Liver (tissue), 3 donors: ENCODE measurements around the gene CTU2.

Source experiments
- FOXA1 ChIP-seq: IDR thresholded peaks from 2 replicates; pipeline ENCODE4 v1.6.1; 2016; ENCODE audit warnings: antibody characterized with exemption
- GABPA ChIP-seq, 2 donors: IDR thresholded peaks in 1 of 2; conservative IDR thresholded peaks in 1 of 2; 2 replicates each; pipeline ENCODE4 v1.6.1; 2016; ENCODE audit warnings: antibody characterized with exemption in 2 of 2, mild to moderate bottlenecking in 1 of 2, moderate library complexity in 1 of 2
- JUND ChIP-seq, 2 donors: IDR thresholded peaks; 2 replicates each; pipeline ENCODE4 v1.6.1; 2016; ENCODE audit warnings: antibody characterized with exemption in 2 of 2
- RAD21 ChIP-seq, 2 donors: IDR thresholded peaks; 2 replicates each; pipeline ENCODE4 v1.6.1; 2016; ENCODE audit warnings: antibody characterized with exemption in 2 of 2, mild to moderate bottlenecking in 2 of 2
- RXRA ChIP-seq, 2 donors: IDR thresholded peaks; 2 replicates each; pipeline ENCODE4 v1.6.1; 2017 to 2018; ENCODE audit warnings: antibody characterized with exemption in 2 of 2, mild to moderate bottlenecking in 1 of 2
- SP1 ChIP-seq: IDR thresholded peaks from 2 replicates; pipeline ENCODE4 v1.6.1; 2018; ENCODE audit warnings: antibody characterized with exemption, mild to moderate bottlenecking
- YY1 ChIP-seq: IDR thresholded peaks from 2 replicates; pipeline ENCODE4 v1.6.1; 2016; ENCODE audit warnings: antibody characterized with exemption, mild to moderate bottlenecking
- TF ChIP-seq, protein P1 (sequence below): fragments of 150-350 bp; IDR thresholded peaks from 2 replicates; pipeline ENCODE4 v1.5.1; 2017; ENCODE audit warnings: improper control_type of control experiment, low read depth, low read length; ENCODE audit not compliant: missing input control
- TF ChIP-seq, protein P2 (sequence below): IDR thresholded peaks from 2 replicates; pipeline ENCODE4 v1.6.1; 2016; ENCODE audit warnings: antibody characterized with exemption
- TF ChIP-seq, protein P3 (sequence below): IDR thresholded peaks from 2 replicates; pipeline ENCODE4 v1.6.1; 2016; ENCODE audit warnings: antibody characterized with exemption, mild to moderate bottlenecking
- TF ChIP-seq, protein P4 (sequence below): IDR thresholded peaks from 2 replicates; pipeline ENCODE4 v1.6.1; 2016; ENCODE audit warnings: antibody characterized with exemption
- TF ChIP-seq, protein P5 (sequence below): IDR thresholded peaks from 2 replicates; pipeline ENCODE4 v1.6.1; 2016; ENCODE audit warnings: antibody characterized with exemption
- donor health status: healthy.
- donor health status: healthy.

DNA sequence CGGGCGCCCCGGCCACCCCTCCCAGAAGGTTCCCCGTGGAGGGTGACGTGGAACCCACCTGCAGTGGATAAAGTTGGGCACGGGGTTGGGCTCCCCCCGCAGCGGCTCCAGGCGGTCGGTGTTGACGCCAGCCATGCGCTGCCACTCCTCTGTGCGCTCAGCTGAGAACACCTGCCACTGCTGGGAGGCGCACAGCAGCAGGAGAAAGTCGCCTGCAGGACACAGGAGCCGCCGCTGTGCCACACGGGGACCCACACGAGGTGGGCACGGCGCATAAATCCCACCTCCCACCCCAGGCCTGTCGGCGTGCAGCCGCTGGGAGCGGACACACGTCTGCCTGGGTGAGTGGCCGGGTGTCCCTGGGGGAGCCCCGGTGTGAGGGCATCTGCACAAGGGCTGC lies 20.7 kb downstream of the CTU2 start:
- TF ChIP-seq, protein P1, sequence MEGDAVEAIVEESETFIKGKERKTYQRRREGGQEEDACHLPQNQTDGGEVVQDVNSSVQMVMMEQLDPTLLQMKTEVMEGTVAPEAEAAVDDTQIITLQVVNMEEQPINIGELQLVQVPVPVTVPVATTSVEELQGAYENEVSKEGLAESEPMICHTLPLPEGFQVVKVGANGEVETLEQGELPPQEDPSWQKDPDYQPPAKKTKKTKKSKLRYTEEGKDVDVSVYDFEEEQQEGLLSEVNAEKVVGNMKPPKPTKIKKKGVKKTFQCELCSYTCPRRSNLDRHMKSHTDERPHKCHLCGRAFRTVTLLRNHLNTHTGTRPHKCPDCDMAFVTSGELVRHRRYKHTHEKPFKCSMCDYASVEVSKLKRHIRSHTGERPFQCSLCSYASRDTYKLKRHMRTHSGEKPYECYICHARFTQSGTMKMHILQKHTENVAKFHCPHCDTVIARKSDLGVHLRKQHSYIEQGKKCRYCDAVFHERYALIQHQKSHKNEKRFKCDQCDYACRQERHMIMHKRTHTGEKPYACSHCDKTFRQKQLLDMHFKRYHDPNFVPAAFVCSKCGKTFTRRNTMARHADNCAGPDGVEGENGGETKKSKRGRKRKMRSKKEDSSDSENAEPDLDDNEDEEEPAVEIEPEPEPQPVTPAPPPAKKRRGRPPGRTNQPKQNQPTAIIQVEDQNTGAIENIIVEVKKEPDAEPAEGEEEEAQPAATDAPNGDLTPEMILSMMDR, result no peak
- TF ChIP-seq, protein P2, sequence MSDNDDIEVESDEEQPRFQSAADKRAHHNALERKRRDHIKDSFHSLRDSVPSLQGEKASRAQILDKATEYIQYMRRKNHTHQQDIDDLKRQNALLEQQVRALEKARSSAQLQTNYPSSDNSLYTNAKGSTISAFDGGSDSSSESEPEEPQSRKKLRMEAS, result no peak
- no peak for TF ChIP-seq RXRA (IDR thresholded peaks at IDR 0.05)
- TF ChIP-seq JUND (IDR thresholded peaks at IDR 0.05), result no peak
- TF ChIP-seq GABPA (IDR thresholded peaks at IDR 0.05 in 1 of 2, conservative IDR thresholded peaks at IDR 0.05 in 1 of 2), result no peak
- no peak for TF ChIP-seq RAD21 (IDR thresholded peaks at IDR 0.05)
- TF ChIP-seq, protein P3, sequence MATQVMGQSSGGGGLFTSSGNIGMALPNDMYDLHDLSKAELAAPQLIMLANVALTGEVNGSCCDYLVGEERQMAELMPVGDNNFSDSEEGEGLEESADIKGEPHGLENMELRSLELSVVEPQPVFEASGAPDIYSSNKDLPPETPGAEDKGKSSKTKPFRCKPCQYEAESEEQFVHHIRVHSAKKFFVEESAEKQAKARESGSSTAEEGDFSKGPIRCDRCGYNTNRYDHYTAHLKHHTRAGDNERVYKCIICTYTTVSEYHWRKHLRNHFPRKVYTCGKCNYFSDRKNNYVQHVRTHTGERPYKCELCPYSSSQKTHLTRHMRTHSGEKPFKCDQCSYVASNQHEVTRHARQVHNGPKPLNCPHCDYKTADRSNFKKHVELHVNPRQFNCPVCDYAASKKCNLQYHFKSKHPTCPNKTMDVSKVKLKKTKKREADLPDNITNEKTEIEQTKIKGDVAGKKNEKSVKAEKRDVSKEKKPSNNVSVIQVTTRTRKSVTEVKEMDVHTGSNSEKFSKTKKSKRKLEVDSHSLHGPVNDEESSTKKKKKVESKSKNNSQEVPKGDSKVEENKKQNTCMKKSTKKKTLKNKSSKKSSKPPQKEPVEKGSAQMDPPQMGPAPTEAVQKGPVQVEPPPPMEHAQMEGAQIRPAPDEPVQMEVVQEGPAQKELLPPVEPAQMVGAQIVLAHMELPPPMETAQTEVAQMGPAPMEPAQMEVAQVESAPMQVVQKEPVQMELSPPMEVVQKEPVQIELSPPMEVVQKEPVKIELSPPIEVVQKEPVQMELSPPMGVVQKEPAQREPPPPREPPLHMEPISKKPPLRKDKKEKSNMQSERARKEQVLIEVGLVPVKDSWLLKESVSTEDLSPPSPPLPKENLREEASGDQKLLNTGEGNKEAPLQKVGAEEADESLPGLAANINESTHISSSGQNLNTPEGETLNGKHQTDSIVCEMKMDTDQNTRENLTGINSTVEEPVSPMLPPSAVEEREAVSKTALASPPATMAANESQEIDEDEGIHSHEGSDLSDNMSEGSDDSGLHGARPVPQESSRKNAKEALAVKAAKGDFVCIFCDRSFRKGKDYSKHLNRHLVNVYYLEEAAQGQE, result no peak
- no peak for TF ChIP-seq SP1
- TF ChIP-seq FOXA1, result no peak
- no peak for TF ChIP-seq YY1
- TF ChIP-seq, protein P4, sequence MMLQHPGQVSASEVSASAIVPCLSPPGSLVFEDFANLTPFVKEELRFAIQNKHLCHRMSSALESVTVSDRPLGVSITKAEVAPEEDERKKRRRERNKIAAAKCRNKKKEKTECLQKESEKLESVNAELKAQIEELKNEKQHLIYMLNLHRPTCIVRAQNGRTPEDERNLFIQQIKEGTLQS, result no peak
- TF ChIP-seq, protein P5, sequence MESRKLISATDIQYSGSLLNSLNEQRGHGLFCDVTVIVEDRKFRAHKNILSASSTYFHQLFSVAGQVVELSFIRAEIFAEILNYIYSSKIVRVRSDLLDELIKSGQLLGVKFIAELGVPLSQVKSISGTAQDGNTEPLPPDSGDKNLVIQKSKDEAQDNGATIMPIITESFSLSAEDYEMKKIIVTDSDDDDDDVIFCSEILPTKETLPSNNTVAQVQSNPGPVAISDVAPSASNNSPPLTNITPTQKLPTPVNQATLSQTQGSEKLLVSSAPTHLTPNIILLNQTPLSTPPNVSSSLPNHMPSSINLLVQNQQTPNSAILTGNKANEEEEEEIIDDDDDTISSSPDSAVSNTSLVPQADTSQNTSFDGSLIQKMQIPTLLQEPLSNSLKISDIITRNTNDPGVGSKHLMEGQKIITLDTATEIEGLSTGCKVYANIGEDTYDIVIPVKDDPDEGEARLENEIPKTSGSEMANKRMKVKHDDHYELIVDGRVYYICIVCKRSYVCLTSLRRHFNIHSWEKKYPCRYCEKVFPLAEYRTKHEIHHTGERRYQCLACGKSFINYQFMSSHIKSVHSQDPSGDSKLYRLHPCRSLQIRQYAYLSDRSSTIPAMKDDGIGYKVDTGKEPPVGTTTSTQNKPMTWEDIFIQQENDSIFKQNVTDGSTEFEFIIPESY, result no peak
